K562 (cell line): ENCODE measurements around the gene C1QTNF12. TPM values are rescaled to one million over a fixed set of nuclear protein-coding genes. Genes with fewer than 3 reads are reported as not detected.
A peak's percentile ranks its signal among the peaks of the same experiment; 100 is the strongest.

Source experiments
- CREB5 ChIP-seq: fragments of 250-450 bp; sonication (Bioruptor Pico); IDR thresholded peaks from 2 replicates; pipeline ENCODE4 v1.5.0; 2020; ENCODE audit warnings: mild to moderate bottlenecking
- CSDE1 ChIP-seq, 2 experiments: fragments of 450-650 bp; IDR thresholded peaks; 2 replicates each; pipeline ENCODE4 v1.6.1; 2016; ENCODE audit warnings: mild to moderate bottlenecking in 1 of 2
- DMBX1 ChIP-seq: fragments of 250-450 bp; sonication (Bioruptor Pico); IDR thresholded peaks from 2 replicates; pipeline ENCODE4 v1.8.0; 2022; ENCODE audit warnings: inconsistent platforms, mild to moderate bottlenecking, moderate library complexity, borderline replicate concordance
- ELK3 ChIP-seq: fragments of 450-650 bp; formaldehyde crosslinking; IDR thresholded peaks from 2 replicates; pipeline ENCODE4 v1.4.0; 2020; ENCODE audit warnings: mild to moderate bottlenecking
- ESRRA ChIP-seq: fragments of 450-650 bp; IDR thresholded peaks from 2 replicates; pipeline ENCODE4 v1.6.1; 2014; ENCODE audit warnings: low read depth, mild to moderate bottlenecking, moderate library complexity, borderline replicate concordance
- GMEB1 ChIP-seq: fragments of 250-450 bp; sonication (Bioruptor Pico); IDR thresholded peaks from 2 replicates; pipeline ENCODE4 v1.4.0; 2020; ENCODE audit warnings: mild to moderate bottlenecking
- HDAC2 ChIP-seq: fragments of 450-650 bp; IDR thresholded peaks from 2 replicates; pipeline ENCODE4 v1.6.1; 2016; ENCODE audit warnings: mild to moderate bottlenecking
- HMGN3 ChIP-seq: IDR thresholded peaks from 2 replicates; pipeline ENCODE4 v1.6.1; 2011; ENCODE audit warnings: borderline replicate concordance, low read depth, mild to moderate bottlenecking, mixed read lengths, low read length; ENCODE audit not compliant: insufficient read length; ENCODE audit errors: extremely low read depth
- KAT7 ChIP-seq: sonication (generic); formaldehyde crosslinking; IDR thresholded peaks from 2 replicates; pipeline ENCODE4 v1.8.0; 2022; ENCODE audit warnings: missing genetic modification reagents, mild to moderate bottlenecking, borderline replicate concordance
- MTA3 ChIP-seq: fragments of 450-650 bp; formaldehyde crosslinking; IDR thresholded peaks from 2 replicates; pipeline ENCODE4 v1.6.1; 2017; ENCODE audit warnings: mild to moderate bottlenecking, borderline replicate concordance
- NCOA4 ChIP-seq: fragments of 450-650 bp; IDR thresholded peaks from 2 replicates; pipeline ENCODE4 v1.6.1; 2018; ENCODE audit warnings: mild to moderate bottlenecking; ENCODE audit not compliant: partially characterized antibody
- POLR2B ChIP-seq: fragments of 450-650 bp; IDR thresholded peaks from 2 replicates; pipeline ENCODE4 v1.6.1; 2018; ENCODE audit warnings: low read depth; ENCODE audit not compliant: partially characterized antibody
- SMAD3 ChIP-seq: fragments of 450-650 bp; formaldehyde crosslinking; conservative IDR thresholded peaks from 2 replicates; pipeline ENCODE4 v1.4.0; 2020; ENCODE audit warnings: mild to moderate bottlenecking
- SUPT5H ChIP-seq: fragments of 450-650 bp; IDR thresholded peaks from 2 replicates; pipeline ENCODE4 v1.6.1; 2016
- TRIM28 ChIP-seq: fragments of 450-650 bp; IDR thresholded peaks from 2 replicates; pipeline ENCODE4 v1.6.1; 2017
- ZBTB34 ChIP-seq: fragments of 250-450 bp; sonication (Bioruptor Pico); IDR thresholded peaks from 2 replicates; pipeline ENCODE4 v1.8.0; 2021; ENCODE audit warnings: mild to moderate bottlenecking, moderate library complexity
- ZC3H8 ChIP-seq: fragments of 450-650 bp; IDR thresholded peaks from 2 replicates; pipeline ENCODE4 v1.6.1; 2017
- ZNF436 ChIP-seq: fragments of 250-450, 450-650 bp; sonication (Bioruptor Pico); formaldehyde crosslinking; IDR thresholded peaks from 2 replicates; pipeline ENCODE4 v1.7.0; 2020; ENCODE audit warnings: mild to moderate bottlenecking
- ZNF780A ChIP-seq: fragments of 250-450 bp; sonication (Bioruptor Pico); IDR thresholded peaks from 2 replicates; pipeline ENCODE4 v1.5.0; 2021; ENCODE audit warnings: mild to moderate bottlenecking
- polyA plus RNA-seq, 8 experiments: library from polyadenylated mRNA; depleted of rRNA in 4 of 8; stranded (reverse) in 5 of 8; unstranded in 3 of 8; fragments of >200 nt; fragmentation: Nextera tagmentation in 2 of 8; fragmentation: Illumina TruSeq in 1 of 8; extraction: Ambion mirVana in 2 of 8; extraction: Trizol in 1 of 8; gene quantifications; 2 replicates each; pipeline versions ENCODE4 v1.2.1 to v1.2.3, GENCODE V29; 2011 to 2014; ENCODE audit warnings: inconsistent platforms in 1 of 8, missing spikeins in 1 of 8
- total RNA-seq, 7 experiments: library from RNA; depleted of rRNA in 6 of 7; stranded (reverse); fragments of >200 nt in 6 of 7; fragmentation: Illumina TruSeq in 2 of 7; extraction: Trizol in 2 of 7; gene quantifications; 2 replicates each; pipeline versions ENCODE4 v1.2.1 to v1.2.3, GENCODE V29; 2011 to 2021; ENCODE audit warnings: low replicate concordance in 1 of 7

The C1QTNF12 gene
- total and polyA plus RNA-seq, 9 of the 15 experiments (the other 6 are each of a cell fraction or from before 2014, with no cell fraction given), result 0.11 to 4.3 (median 0.93) TPM; not detected in 3

- TF ChIP-seq ZBTB34 (CRISPR knock-in tag) (no peak), DMBX1 (peak; percentile 47; the same call in 1 of the 2 replicates), ZNF780A (CRISPR knock-in tag) (no peak), GMEB1 (peak; percentile 91), MTA3 (peak; percentile 84), POLR2B (peak; percentile 80), ZC3H8 (no peak), ESRRA (peak; percentile 74), TRIM28 (no peak), HDAC2 (no peak), HMGN3 (peak; percentile 26), SUPT5H (peak; percentile 86), KAT7 (no peak; the same call in 1 of the 2 replicates), CREB5 (CRISPR knock-in tag) (no peak), ZNF436 (CRISPR knock-in tag) (no peak), SMAD3 (CRISPR knock-in tag) (0 out of 2 replicates have a peak, but pooled peaks have one; percentile 54), NCOA4 (no peak), CSDE1 (IDR thresholded peaks at IDR 0.05) (peak in 1 of 2 experiments; percentile 75; a peak in 2 of 4 replicates), ELK3 (no peak)
These were observed 14.9 kb downstream of the C1QTNF12 start, which contains the start of gene SDF4 (continued) for GRCh38 chr1:1231400-1232207.
